ENCODE measurements around the gene CLCN6. TPM values are rescaled to one million over a fixed set of nuclear protein-coding genes. Genes with fewer than 3 reads are reported as not detected.

The CLCN6 gene
- polyA plus RNA-seq, 3 donors = 3.8 to 37.1 (median 4.2) TPM

DNA sequence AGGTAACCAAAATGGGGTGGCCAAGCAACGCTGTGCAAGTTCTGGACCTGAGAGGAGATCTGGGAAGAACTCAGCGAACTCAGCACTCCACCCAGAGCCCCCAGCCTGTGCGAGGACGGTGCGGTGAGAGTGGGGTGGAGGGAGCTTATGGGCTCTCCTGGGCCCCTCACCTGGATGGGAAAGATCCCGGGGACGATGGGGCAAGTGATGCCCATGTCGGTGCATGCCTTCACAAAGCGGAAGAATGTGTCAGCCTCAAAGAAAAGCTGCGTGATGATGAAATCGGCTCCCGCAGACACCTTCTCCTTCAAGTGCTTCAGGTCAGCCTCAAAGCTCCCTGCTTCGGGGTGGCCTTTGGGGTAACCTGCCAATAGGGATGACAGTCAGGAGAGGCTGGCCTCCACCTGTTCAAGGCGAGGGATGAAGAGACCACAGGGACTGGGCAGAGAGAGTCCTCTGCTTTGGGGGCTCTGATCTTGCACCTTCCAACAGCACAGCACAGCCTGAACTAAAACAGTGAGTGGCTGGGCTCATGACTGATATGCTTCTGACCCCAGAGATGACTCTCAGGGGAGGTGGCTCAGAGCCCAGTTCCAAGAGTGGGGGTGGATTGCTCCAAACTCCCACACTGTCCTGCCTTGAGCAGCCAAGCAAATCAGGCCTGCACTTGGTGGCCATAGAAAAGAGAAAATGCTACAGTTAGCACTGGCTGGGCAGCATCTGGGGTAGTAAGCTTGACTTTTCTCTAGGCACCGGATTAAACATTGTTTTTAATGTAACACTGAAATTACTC lies 9.8 kb upstream of the CLCN6 start:
- Histone ChIP-seq H3K9me3 (replicated peaks in 1 of 2; ENCODE audit: control insufficient read depth in 1 of 2, insufficient read depth in 1 of 2, low read length in 2 of 2) (no peaks in the 10 kb centered on the region), H2AFZ (ENCODE audit: insufficient read depth, low read depth, low read length, poor library complexity, severe bottlenecking) (no peak overlapping the region), H3K4me3 (replicated peaks in 1 of 3; ENCODE audit: low read depth in 2 of 3, low read length in 3 of 3) (no peak overlapping the region), H3K4me1 (ENCODE audit: control insufficient read depth in 1 of 2, insufficient read depth in 2 of 2, low read length in 2 of 2) (peaks cover 14 to 18% of the 10 kb centered on the region in 2 donors), H3K27ac (ENCODE audit: low read depth in 1 of 2, low read length in 2 of 2) (peak overlapping the region in 1 of 2 donors; percentile 51), H3K79me2 (ENCODE audit: insufficient read depth, low read length) (peaks cover 9% of the 10 kb centered on the region), H4K20me1 (ENCODE audit: insufficient read depth, low read length) (peaks cover 16% of the 10 kb centered on the region), H3K9ac (ENCODE audit: insufficient read depth, low read length, poor library complexity, severe bottlenecking) (no peak overlapping the region), H3K36me3 (replicated peaks in 1 of 2; ENCODE audit: control insufficient read depth in 1 of 2, insufficient read depth in 2 of 2, low read length in 2 of 2) (peaks cover 74 to 94% of the 10 kb centered on the region in 2 donors), H3K4me2 (replicated peaks; ENCODE audit: extremely low read depth, low read length, poor library complexity, severe bottlenecking) (no peak overlapping the region), H3K27me3 (ENCODE audit: control insufficient read depth in 2 of 2, insufficient read depth in 2 of 2, low read length in 2 of 2) (no peaks in the 10 kb centered on the region)
- TF ChIP-seq, protein P1, sequence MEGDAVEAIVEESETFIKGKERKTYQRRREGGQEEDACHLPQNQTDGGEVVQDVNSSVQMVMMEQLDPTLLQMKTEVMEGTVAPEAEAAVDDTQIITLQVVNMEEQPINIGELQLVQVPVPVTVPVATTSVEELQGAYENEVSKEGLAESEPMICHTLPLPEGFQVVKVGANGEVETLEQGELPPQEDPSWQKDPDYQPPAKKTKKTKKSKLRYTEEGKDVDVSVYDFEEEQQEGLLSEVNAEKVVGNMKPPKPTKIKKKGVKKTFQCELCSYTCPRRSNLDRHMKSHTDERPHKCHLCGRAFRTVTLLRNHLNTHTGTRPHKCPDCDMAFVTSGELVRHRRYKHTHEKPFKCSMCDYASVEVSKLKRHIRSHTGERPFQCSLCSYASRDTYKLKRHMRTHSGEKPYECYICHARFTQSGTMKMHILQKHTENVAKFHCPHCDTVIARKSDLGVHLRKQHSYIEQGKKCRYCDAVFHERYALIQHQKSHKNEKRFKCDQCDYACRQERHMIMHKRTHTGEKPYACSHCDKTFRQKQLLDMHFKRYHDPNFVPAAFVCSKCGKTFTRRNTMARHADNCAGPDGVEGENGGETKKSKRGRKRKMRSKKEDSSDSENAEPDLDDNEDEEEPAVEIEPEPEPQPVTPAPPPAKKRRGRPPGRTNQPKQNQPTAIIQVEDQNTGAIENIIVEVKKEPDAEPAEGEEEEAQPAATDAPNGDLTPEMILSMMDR (IDR thresholded peaks at IDR 0.05) = no peak
- no peaks in the 10 kb centered on the region for H3K9me3 Mint-ChIP-seq
- peak overlapping the region in 3 of 7 donors; percentile 33 to 76 (median 54) for H3K27ac Mint-ChIP-seq
- 94% methylated on average over 8 of the region's 15 CpGs for WGBS (ENCODE audit: insufficient coverage)
- peaks cover 21% of the 10 kb centered on the region for H3K4me1 Mint-ChIP-seq
- no peak overlapping the region for H3K4me3 Mint-ChIP-seq
- H3K27me3 Mint-ChIP-seq (ENCODE audit: low read depth in 3 of 3) = peaks cover 0 to 2% (median 0%) of the 10 kb centered on the region in 3 donors
- no peak for DNase-seq
- intact Hi-C loops (cut with micrococcal nuclease) = loop anchor here in 1 of 2 donors (10.0 kb wide), 1 partner anchor 61 kb away; the partner anchor contains the start of gene AGTRAP
- H3K36me3 Mint-ChIP-seq = peaks cover 80 to 95% of the 10 kb centered on the region in 2 donors

DNA sequence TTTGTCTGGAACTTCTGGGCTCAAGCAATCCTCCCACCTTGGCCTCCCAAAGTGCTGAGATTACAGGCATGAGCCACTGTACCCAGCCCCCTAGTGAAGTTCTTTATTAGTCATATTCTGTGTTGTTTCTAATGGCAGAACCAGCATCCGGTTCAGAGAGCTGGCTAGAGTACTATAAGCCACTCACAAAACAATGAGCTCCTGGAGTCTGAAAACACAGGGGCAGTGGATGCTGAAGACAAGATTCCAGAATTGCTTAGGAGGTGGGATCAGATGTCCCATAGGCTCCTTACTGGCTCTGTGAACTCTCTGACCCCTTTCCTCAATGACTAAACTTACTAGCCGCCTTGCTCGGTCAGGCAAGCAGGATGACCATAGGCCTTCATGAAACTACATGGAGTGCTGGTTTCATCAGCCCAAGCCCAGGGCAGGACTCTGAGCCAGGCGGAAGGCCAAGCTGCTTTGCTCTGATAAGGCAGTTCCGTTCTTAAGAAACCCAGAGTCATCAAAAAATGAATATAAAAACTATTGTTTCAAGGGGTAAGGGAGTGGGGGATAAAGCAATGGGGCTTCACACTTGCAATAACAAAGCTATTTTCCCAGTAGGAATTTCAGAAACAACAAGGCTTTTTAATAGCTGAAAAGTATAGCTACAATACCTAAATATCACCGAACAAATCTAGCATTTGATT lies 8.3 kb upstream of the CLCN6 start:
- H3K36me3 Mint-ChIP-seq = peaks cover 75 to 95% of the 10 kb centered on the region in 2 donors
- Histone ChIP-seq H3K27ac (ENCODE audit: low read depth in 1 of 2, low read length in 2 of 2) (no peak overlapping the region), H2AFZ (ENCODE audit: insufficient read depth, low read depth, low read length, poor library complexity, severe bottlenecking) (no peak overlapping the region), H3K9ac (ENCODE audit: insufficient read depth, low read length, poor library complexity, severe bottlenecking) (no peak overlapping the region), H3K27me3 (ENCODE audit: control insufficient read depth in 2 of 2, insufficient read depth in 2 of 2, low read length in 2 of 2) (no peaks in the 10 kb centered on the region), H3K4me3 (replicated peaks in 1 of 3; ENCODE audit: low read depth in 2 of 3, low read length in 3 of 3) (no peak overlapping the region), H3K36me3 (replicated peaks in 1 of 2; ENCODE audit: control insufficient read depth in 1 of 2, insufficient read depth in 2 of 2, low read length in 2 of 2) (peaks cover 70 to 92% of the 10 kb centered on the region in 2 donors), H3K4me2 (replicated peaks; ENCODE audit: extremely low read depth, low read length, poor library complexity, severe bottlenecking) (no peak overlapping the region), H3K79me2 (ENCODE audit: insufficient read depth, low read length) (peaks cover 24% of the 10 kb centered on the region), H3K4me1 (ENCODE audit: control insufficient read depth in 1 of 2, insufficient read depth in 2 of 2, low read length in 2 of 2) (peaks cover 11 to 18% of the 10 kb centered on the region in 2 donors), H3K9me3 (replicated peaks in 1 of 2; ENCODE audit: control insufficient read depth in 1 of 2, insufficient read depth in 1 of 2, low read length in 2 of 2) (no peaks in the 10 kb centered on the region), H4K20me1 (ENCODE audit: insufficient read depth, low read length) (peaks cover 31% of the 10 kb centered on the region)
- intact Hi-C loops (cut with micrococcal nuclease) = loop anchor here in 1 of 2 donors (10.0 kb wide), 1 partner anchor 63 kb away; the partner anchor contains the start of gene AGTRAP
- peak overlapping the region in 3 of 7 donors; percentile 46 to 61 (median 60) for H3K27ac Mint-ChIP-seq
- H3K9me3 Mint-ChIP-seq = no peaks in the 10 kb centered on the region
- TF ChIP-seq, protein P1 (IDR thresholded peaks at IDR 0.05) = no peak
- peaks cover 21% of the 10 kb centered on the region for H3K4me1 Mint-ChIP-seq
- no peak for DNase-seq
- H3K27me3 Mint-ChIP-seq (ENCODE audit: low read depth in 3 of 3) = peaks cover 0 to 2% (median 0%) of the 10 kb centered on the region in 3 donors
- H3K4me3 Mint-ChIP-seq = no peak overlapping the region
- WGBS (ENCODE audit: insufficient coverage) = 100% methylated on average over 1 of the region's 6 CpGs

Data from CD14-positive monocyte (primary cell).